NK-92 (cell line): ENCODE results near the gene TAS2R60.
"Not testable (repeated sequence)": the region's sequence is repeated elsewhere in the genome, so short reads cannot be mapped to it uniquely, and the experiment has no call there.

Source experiments
- DNase-seq: peaks from one replicate; lab custom pipeline; 2025; ENCODE audit not compliant: unreplicated experiment; lab: John Stamatoyannopoulos, UW

The TAS2R60 gene

DNA sequence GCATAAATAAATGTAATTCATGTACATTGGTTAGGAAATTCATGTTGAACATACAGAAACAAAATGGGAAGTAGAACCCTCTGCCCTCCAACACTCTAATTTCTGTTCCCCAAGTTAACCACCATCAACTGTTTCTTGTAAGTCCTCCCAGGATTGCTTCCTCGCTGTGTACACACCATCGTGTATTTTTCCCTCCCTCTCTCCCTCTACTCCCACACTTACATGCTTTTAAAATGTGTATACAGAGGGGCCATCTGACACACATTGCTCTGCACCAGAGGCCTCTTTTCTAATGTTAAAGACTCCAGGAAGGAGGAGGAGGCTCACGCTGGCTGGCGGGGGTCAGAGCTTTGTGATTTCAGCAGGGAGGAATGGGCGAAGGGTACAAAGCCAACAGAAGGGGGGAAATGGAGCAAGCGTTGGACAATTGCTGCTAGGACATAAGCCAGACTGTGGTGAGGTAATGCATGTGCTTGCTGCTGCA lies 32.7 kb upstream of the TAS2R60 start:
- DNase-seq = no peak

DNA sequence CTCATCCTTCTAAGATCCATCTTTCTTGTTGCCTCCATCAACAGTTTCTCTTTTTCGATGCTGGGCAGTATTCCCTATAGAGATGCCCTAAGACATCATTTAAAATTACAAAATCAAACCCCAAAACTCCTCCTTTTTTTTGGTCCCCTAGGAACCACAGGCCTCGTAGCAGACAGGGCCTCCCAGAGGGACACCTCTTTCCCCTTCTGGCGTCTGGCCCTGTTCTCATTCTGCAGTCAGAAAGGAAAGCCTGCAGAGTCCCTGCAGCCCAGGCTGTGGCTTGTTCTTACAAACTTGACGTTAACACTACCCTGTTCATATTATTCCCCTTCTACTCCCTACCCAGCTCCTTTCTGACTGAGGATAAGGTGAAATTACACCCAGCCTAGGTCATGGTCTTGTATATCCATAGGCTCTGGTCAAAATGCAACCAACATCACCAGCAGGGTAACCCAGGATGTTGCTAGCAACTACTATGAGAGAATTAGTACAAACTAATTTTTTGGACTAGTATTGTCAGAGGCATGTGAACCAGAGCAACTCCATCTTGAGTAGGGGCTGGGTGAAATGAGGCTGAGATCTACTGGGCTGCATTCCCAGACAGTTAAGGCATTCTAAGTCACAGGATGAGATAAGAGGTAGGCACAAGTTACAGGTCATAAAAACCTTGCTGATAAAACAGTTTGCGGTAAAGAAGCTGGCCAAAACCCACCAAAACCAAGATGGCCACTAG lies 31.1 kb upstream of the TAS2R60 start:
- no peak for DNase-seq

DNA sequence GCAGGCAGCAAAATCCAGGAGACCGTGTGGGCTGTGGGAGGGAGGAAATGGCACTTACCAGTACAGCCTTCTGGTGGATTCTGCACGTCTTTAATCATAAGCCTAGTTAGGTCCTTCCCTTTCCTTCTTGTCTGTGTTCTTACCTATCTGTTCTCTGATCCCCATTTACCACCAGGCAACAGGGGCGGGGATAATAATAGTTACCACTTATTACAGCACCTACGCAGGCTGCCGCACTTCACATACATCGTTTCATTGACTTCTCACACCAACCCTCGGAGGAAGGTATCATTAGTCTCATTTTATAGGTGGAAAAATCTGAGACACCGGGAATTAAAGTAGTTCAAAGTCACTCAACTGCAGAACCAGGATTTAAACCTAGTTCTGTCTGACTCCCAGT lies 30.1 kb upstream of the TAS2R60 start:
- DNase-seq = no peak

DNA sequence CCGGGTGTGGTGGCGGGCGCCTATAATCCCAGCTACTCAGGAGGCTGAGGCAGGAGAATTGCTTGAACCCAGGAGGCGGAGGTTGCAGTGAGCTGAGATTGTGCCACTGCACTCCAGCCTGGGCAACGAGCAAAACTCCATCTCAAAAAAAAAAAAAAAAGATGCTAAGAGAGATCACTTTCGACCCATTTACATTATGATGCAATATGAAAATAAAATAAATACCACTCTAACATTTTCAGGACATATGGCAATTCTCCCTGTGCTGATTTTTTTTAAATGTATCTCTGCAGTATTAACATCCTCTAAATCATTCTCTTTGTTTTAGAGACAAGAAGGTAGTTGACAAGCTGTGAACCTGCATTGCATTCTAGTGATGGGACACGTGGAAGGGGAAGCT lies 28.0 kb upstream of the TAS2R60 start:
- not testable (repeated sequence) for DNase-seq

DNA sequence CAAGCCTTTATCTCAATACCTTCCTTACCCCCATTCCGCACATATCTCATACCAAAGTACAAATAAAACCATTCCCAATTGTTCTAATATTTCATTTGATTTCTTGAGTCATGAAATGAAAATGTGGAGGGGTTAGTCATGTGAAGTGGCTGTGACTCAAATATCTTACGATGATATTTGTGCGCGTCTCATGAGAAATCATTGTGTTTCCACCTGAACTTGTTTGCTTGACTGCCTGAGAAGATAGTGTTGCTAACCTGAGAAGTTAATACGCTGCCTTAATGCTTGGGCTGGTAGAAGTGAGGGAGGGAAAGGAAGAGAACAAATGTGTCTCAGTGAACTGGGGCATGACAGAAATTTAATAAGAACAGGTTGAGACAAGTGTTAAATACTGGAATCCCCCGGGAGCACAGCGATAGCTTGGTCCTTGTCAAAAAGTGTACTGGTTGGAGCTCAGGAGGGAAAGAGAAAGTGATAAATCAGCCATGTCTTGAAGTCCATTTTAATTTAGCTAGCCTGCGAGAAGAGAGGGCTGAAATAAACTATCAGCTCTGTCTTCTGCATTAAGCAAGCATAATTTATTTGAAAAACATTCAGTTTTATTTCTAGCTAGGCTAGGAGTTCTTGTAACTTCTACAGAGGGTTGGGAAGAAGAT lies 27.4 kb upstream of the TAS2R60 start:
- DNase-seq = no peak

DNA sequence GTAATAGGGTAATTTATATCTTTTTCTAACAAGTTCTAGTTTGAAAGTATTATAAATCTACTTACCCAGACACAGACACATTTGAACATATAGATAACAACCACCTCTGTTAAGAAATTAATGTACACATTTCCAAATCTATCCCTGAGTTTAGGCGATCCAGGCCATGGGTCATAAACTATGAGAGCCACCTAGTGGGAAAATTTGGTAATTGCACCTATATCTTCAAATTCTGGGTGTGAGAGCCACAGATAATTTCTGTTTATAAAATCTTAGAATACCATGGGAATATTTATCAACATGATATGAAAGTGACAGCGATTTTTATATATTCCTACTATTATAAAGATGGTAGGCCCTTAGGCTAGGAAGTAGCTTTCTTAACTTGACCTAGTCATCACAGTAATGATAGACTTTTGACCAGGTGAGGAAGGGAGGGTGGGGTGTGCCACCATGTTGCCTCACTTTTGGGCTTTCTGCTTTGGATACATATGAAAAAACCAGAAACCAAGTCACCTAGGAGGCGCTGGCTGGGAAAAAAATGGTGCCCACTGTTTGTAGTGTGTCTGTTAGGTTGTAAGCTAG lies 26.6 kb upstream of the TAS2R60 start:
- DNase-seq = no peak

DNA sequence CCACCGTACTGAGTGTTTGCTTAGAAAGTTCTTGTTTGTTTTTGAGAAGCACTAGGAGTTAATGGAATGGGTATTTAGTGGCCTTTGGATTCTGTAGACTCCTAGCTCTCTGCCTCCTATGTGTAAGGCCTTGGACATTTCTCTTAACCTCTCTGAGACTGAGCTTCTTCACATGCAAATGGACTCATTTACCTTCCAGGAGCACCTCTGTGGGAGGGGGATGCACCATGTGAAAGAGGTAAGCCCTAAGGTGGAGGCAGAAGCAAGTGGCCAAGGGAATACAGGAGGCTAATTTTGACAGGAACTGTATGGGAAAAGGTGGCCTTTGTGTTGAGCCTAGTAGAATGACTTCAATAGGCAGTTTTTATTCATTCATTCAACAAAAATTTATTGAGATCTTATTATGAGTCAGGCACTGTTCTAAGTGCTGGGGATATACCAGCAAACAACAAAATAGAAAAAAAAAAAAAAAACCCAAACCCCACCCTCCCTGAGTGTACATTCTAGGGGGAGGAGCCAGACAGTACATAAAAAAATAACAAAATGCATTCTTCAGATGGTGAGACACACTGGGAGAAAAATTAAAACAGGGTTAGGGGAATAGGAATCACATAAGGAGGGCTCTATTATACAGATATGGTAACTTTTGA lies 25.4 kb upstream of the TAS2R60 start:
- no peak for DNase-seq

DNA sequence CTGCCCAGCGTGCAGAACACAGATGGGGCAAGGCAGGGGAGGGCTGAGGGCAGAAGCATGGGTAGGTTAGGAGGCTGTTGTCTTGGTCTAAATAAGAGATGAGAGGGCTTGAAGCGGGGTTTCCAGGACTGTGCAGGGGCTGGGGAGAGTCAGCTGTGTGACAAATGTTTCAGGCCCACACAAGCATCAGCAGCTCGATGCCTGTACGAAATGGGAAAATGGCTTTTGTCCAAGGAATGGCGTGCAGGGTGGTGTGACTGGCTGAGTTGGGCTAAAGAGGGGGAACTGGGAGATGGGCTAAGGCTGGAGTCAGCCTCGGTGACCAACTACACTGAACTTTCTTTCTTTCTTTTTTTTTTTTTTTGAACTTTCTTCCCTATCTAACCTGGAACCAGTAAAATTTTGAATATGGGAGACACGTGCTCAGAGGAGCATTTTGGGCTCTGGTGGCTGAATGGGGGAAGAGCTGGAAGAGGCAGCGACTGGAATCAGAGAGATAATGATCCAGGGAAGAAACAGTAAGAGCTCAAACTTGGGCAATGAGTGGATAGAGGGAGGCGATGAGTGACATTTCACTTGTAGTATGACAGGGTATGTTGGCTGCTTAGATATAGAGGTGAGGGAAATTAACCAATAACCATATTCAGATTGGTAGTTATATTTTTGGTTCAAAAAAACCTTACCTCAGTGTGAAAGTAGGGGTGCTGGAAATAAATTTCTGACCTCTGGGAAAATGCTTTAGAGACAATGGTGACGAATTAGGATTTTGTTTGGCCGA lies 24.4 kb upstream of the TAS2R60 start:
- DNase-seq = no peak

DNA sequence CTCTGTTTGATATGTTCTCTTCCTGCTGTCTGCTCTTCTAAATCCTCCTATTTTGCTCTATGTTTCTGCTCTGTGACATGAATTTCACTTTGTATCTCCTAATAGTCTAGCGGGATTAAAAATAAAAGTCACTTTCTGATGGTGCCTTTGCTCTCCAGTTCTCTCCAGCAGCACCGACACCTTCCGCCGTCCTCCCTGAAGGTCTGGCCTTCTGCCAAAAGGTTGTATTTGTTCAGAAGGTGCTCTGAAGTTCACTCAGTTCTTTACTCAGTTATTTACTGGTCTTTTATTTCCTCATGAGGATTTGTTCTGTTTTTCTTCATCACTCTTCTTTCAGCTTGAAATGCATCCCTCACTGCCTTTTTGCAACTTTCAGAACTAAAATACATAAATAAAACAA lies 23.4 kb upstream of the TAS2R60 start:
- DNase-seq = no peak

DNA sequence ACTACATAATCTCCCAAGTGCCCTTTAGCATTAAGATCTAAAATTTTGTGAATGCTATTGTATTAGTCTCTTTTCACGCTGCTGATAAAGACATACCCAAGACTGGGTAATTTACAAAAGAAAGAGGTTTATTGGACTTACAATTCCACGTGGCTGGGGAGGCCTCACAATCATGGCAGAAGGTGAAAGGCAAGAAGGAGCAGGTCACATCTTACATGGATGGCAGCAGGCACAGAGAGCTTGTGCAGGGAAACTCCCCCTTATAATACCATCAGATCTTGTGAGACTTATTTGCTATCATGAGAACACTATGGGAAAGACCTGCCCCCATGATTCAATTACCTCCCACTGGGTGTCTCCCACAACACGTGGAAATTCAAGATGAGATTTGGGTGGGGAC lies 22.6 kb upstream of the TAS2R60 start:
- DNase-seq = not testable (repeated sequence)

DNA sequence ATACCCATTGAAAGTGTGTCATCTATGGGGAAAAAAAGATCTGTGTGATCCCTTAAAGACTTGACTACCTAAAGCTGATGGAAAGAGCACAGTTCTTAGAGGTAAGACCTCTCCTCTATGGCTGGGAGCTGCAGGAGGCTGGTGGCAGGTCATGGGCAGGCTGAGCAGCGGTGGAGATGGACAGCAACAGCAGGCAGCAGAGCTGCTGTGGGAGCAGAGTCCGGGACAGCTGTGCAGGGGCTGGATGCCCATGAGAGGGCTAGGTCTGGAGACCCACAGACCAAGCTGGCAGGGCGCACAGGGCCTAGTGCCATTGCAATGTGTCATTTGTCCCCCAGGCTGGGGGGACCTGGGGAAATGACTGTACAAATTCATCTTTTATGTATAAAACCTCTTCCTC lies 21.2 kb upstream of the TAS2R60 start:
- DNase-seq = no peak

DNA sequence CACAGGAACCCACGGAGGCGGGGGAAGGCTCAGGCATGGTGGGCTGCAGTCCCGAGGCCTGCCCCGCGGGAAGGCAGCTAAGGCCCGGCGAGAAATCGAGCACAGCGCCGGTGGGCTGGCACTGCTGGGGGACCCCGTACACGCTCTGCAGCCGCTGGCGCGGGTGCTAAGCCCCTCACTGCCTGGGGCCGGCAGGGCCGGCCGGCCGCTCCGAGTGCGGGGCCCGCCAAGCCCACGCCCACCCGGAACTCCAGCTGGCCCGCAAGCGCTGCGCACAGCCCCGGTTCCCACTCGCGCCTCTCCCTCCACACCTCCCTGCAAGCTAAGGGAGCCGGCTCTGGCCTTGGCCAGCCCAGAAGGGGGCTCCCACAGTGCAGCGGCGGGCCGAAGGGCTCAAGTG lies 18.8 kb upstream of the TAS2R60 start:
- not testable (repeated sequence) for DNase-seq

DNA sequence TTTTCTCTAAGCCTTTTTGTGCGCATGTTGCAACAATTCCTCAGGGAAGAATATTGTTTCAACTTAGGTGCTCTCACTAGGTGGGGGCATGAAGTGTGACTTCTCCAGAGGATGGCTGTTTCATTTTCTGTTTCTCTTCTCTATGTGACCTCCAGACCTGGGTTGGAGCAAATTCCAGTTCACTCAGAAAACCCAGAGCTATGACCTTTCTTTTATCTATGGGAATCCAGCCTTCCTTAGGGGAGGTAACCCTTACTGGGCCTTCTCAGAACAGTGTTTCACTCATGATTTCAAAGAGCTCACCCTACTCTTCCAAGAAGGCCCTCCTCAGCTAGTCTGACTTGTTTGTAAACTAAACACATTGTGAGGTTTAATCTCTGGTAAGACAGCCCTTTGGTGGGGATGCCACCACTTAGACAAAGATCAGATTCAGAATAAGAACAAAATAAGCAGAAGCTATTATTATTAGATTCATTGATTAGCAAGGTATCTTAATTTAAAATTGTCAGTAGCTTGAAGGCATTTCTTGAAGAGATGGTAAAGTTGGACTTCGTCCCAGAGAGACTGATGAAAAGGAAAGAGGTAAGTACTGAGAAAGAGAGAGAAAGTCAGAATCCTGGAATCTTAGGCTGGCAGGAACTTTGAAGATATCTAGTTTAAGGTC lies 16.6 kb upstream of the TAS2R60 start:
- DNase-seq = no peak

DNA sequence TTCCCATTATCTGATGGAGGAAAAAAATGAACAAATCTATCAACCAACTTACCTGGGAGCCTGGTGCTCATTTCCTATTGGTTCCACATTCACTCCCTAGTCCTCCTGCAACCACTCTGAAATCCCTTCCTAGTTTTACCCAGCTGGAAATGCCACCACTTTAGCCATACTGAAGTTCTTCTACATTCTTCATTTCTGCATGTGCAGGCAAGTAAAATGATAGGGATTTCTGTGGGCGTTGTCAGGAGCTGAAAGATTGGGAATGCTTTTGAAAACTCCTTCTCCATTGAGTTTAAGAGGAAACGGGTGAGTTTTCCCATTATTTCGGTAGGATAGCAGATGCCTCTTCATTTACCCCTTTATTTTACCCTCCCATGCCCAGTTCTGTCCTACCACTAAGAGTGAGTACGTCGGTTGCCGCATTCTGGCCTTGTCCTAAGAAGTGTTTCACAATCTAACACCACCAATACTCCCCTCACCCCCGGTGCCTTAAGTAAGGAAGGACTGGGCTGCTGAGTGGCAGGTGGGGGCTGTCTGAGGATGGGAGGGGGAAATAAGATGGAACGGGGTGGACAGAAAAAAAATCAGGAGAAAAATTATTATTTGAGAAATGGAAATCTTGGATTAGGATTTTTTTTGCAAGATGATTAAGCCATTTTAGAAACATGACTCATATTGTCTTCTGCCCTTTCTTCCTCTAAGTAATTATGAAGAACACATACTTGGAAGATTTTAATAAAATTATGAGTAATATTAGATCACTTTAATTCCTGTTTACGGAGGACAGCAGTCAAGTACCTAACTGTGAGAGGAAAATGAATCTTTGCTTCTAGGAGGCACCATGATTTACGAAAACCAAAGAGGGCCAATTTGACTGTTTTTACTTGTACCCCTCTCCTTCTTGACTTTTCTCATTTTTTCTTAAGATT lies 13.2 kb upstream of the TAS2R60 start:
- no peak for DNase-seq

DNA sequence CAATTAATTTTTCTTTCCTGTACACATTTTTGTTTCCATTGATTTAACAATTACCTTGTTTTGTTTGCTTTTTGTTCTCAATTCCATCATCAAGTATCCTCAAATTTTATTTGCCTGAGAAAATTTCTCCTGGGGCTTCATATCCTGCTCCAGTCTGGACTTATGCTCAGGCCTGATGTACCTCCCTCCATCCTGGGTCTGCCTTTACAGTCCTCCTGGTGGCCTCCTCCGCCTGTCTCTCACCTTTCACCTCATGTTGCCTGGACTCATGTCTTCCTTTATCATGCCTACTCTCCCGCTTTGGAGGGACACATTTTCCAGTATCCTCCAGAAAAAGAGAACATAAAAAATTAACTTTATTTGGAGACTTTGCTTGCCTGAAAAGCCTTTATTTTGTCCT lies 12.1 kb upstream of the TAS2R60 start:
- DNase-seq = no peak

DNA sequence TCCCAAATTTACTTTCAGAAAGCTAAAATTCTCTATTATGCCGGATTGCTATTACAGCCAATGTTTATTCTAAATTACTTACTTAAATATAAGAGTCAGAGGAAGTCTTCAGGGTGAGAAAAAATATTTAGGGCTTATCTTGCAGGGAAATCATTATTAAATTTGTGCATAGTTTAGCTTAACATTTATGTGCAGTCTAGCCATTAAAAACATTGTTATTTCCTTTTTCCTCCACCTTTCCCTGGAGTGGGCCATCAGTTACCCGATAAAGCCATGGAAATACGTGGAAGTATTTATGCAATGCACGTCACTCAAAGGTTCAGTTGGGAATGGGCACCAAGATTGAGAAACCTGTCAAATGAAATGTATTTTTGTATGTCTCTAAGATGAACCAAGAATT lies 9.5 kb upstream of the TAS2R60 start:
- DNase-seq = no peak

DNA sequence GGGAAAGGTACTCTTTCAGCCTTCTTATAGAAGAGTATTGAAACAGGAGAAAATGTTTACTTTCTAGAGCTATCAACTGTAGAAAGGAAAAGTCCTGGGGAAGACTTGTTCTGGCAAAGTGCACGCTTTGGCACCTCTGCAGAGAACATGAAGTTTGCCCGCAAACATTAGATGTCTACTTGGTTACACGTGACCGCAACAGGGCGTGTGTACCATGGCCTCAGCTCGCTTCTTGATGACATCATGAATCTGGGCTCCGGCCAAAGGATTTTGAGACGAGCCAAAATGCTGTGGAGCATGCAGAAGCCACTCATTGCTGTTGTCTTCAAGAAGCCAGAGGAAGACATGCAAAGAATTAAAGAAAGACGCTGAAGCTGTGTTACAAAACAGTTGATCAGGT lies 8.6 kb upstream of the TAS2R60 start:
- DNase-seq = no peak

DNA sequence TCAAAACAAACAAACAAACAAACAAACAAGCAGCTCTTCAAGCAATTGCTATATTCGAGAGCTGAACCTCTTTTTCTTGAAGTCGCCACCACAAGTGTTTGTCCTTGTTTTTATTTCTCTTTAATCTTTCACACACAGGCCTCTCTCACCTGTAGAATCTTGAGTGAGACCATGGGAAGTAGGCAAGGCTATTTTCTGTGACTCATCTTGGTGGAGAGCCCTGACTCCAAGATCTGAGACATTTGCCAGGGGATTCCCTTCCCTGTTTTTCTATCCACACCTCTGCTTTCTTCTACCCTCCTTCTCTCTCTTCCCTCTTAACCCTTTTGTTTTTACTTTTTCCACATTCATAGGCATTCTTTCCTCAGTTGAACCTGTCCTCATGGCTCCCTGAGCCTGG lies 8.0 kb upstream of the TAS2R60 start:
- DNase-seq = no peak

DNA sequence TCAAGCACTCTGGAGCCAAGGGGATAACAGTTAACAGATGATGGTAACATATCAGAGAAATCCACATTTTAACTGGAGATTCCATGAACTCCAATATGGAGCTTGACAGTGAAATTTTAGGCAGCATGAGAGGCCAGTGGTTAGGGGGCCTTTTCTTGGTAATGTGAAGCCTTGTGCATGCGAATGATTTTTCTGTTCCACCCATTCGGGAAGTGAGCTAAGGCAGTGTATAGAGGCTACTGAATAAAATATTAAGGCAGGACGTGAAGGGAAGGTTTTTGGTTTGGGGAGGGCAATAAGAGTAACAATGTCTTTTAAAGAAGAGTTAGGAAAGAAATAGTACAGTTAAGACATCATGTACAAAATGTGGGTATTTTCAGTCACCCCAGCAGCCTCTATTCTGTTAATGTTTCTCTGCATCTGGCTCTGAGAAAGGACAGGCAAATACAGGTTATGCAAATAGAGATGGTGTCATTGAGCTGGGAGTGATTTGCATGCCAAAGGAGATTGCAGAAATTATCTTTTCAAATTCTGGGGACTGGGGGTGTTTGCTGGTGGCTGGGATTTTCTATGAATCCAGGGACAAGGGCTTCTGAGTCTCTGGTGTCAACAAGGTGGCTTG lies 6.8 kb upstream of the TAS2R60 start:
- DNase-seq = no peak
